ENCODE measurements around the gene TSPYL6. TPM values are rescaled to one million over a fixed set of nuclear protein-coding genes. Genes with fewer than 3 reads are reported as not detected.

The TSPYL6 gene
- total RNA-seq, 1 donor from 2014 or later = not detected

DNA sequence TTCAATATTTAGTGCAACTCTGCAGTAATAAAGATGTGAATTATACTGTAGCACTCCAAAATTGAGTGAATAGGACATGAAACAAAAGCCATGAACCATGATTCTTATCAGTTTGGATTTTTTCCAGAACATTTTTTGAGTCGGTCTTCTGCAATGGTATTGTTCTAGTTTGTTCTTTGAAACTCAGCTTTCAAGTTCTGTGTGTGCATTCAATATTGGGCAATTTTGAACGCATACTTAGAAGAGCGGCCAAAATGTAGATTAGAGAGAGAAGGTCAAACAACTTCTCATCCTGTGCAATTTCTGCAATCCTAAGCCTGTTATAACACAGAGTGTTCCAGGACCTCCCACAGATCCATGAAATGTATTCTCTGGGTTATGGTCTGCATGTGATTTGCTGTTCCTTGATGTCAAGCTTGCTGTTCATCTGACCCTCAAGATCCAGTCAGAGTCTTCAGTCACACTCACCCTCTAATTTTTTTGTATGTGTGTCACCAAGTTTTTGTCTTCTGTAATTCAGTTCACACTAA lies 48.3 kb downstream of the TSPYL6 start:
- Histone ChIP-seq H3K27ac (ENCODE audit: low read depth, low read length) (no peak overlapping the region), H3K9ac (ENCODE audit: low read depth in 1 of 3, low read length in 3 of 3) (no peak overlapping the region)

GRCh38 chr2:54206596-54206995 lies 49.4 kb downstream of the TSPYL6 start:
- H3K27ac ChIP-seq (ENCODE audit: low read depth, low read length) = no peak overlapping the region
- H3K4me3 ChIP-seq (ENCODE audit: low read length in 3 of 3) = no peak overlapping the region

More for the DNA sequence above, 48.3 kb downstream of the TSPYL6 start:
- Histone ChIP-seq H3K4me3 (ENCODE audit: low read length in 3 of 3) (no peak overlapping the region), H3K9me3 (ENCODE audit: control insufficient read depth in 3 of 3, low read length in 3 of 3) (no peaks in the 10 kb centered on the region), H3K36me3 (ENCODE audit: control insufficient read depth in 3 of 3, insufficient read depth in 3 of 3, low read length in 3 of 3) (no peaks in the 10 kb centered on the region), H3K27me3 (ENCODE audit: control insufficient read depth in 3 of 3, insufficient read depth in 3 of 3, low read length in 3 of 3) (no peaks in the 10 kb centered on the region), H3K4me1 (ENCODE audit: control insufficient read depth in 3 of 3, insufficient read depth in 3 of 3, low read length in 3 of 3) (peaks cover 0 to 14% (median 7%) of the 10 kb centered on the region in 3 donors)

GRCh38 chr2:54204476-54204875 lies 51.6 kb downstream of the TSPYL6 start:
- Histone ChIP-seq H3K9ac (ENCODE audit: low read depth in 1 of 3, low read length in 3 of 3) (no peak overlapping the region), H3K27ac (ENCODE audit: low read depth, low read length) (no peak overlapping the region), H3K4me3 (ENCODE audit: low read length in 3 of 3) (no peak overlapping the region), H3K36me3 (ENCODE audit: control insufficient read depth in 3 of 3, insufficient read depth in 3 of 3, low read length in 3 of 3) (no peaks in the 10 kb centered on the region), H3K27me3 (ENCODE audit: control insufficient read depth in 3 of 3, insufficient read depth in 3 of 3, low read length in 3 of 3) (no peaks in the 10 kb centered on the region), H3K9me3 (ENCODE audit: control insufficient read depth in 3 of 3, low read length in 3 of 3) (no peaks in the 10 kb centered on the region), H3K4me1 (ENCODE audit: control insufficient read depth in 3 of 3, insufficient read depth in 3 of 3, low read length in 3 of 3) (peaks cover 0 to 14% (median 3%) of the 10 kb centered on the region in 3 donors)

More at GRCh38 chr2:54206596-54206995, 49.4 kb downstream of the TSPYL6 start:
- peaks cover 0 to 14% (median 3%) of the 10 kb centered on the region in 3 donors for H3K4me1 ChIP-seq (ENCODE audit: control insufficient read depth in 3 of 3, insufficient read depth in 3 of 3, low read length in 3 of 3)
- no peaks in the 10 kb centered on the region for H3K9me3 ChIP-seq (ENCODE audit: control insufficient read depth in 3 of 3, low read length in 3 of 3)
- no peak overlapping the region for H3K9ac ChIP-seq (ENCODE audit: low read depth in 1 of 3, low read length in 3 of 3)
- H3K27me3 ChIP-seq (ENCODE audit: control insufficient read depth in 3 of 3, insufficient read depth in 3 of 3, low read length in 3 of 3) = no peaks in the 10 kb centered on the region
- no peaks in the 10 kb centered on the region for H3K36me3 ChIP-seq (ENCODE audit: control insufficient read depth in 3 of 3, insufficient read depth in 3 of 3, low read length in 3 of 3)

Other genes starting within 250 kb of the TSPYL6 start
- gene ACYP2, start 140.6 kb downstream of the TSPYL6 start, total RNA-seq = 13.0 TPM
- gene SPTBN1, start 200.1 kb upstream of the TSPYL6 start, total RNA-seq = 251 TPM